Measurements from ENCODE around the gene GDAP2. TPM values are rescaled to one million over a fixed set of nuclear protein-coding genes. Genes with fewer than 3 reads are reported as not detected.

GDAP2 gene
- total RNA-seq, 1 experiment from 2014 or later = 38.1 TPM

- no peaks in the 10 kb centered on the region for H3K9me3 ChIP-seq (ENCODE audit: insufficient read depth, low read depth)
- H3F3A ChIP-seq (ENCODE audit: insufficient read depth, low read depth) = 0 out of 2 replicates have a peak, but pooled peaks cover 6% of the 10 kb centered on the region
- no peaks in the 10 kb centered on the region for H3K27me3 ChIP-seq (ENCODE audit: insufficient read depth, low read depth)
- no peaks in the 10 kb centered on the region for H3K9me2 ChIP-seq (ENCODE audit: insufficient read depth)
- no peak for TF ChIP-seq EZH2 (IDR thresholded peaks at IDR 0.05; ENCODE audit: low read depth)
- TF ChIP-seq CTCF (conservative IDR thresholded peaks at IDR 0.05) = no peak
- ChIA-PET POLR2A (ENCODE audit: unreplicated experiment) (no interaction called here), CTCF (no interaction called here)
- no peak for DNase-seq
- H3K4me1 ChIP-seq (replicated peaks; ENCODE audit: insufficient read depth) = no peaks in the 10 kb centered on the region
- H3K36me3 ChIP-seq (ENCODE audit: low read depth) = no peaks in the 10 kb centered on the region
- no peak overlapping the region for H3K4me2 ChIP-seq
- no peak overlapping the region for H2AFZ ChIP-seq
- H3K27ac ChIP-seq = no peak overlapping the region
- H4K20me1 ChIP-seq (ENCODE audit: insufficient read depth) = no peaks in the 10 kb centered on the region
- H3K4me3 ChIP-seq = no peak overlapping the region
- intact Hi-C loops (cut with micrococcal nuclease; ENCODE audit: unreplicated experiment) = no loop called here
- H3K79me2 ChIP-seq (ENCODE audit: low read depth) = no peaks in the 10 kb centered on the region
- no TSS peak for BruUV-seq (replicated peaks)
Observed at GRCh38 chr1:117970252-117970651, 40.8 kb upstream of the GDAP2 start.

DNA sequence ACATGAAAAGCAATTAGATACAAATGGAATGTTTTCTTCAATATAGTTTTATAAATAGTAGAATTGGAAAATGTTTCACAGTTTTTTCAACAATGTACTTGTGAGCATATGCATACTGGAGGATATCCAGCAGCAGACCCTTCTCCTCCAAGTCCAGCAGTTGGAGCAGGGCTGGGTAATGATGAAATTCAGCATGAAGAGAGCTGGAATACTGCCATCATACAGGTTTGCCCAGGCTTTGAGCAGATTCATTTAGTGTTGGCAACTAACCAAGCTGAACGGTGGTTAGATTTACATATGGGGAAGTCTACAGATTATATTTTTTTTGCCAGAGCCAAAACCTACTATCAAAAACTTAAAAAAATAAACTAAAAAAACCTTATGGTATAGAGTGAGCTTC, 38.5 kb upstream of the GDAP2 start:
- H3K27ac ChIP-seq = no peak overlapping the region
- no TSS peak for BruUV-seq (replicated peaks)
- H3K36me3 ChIP-seq (ENCODE audit: low read depth) = no peaks in the 10 kb centered on the region
- H3K9me2 ChIP-seq (ENCODE audit: insufficient read depth) = no peaks in the 10 kb centered on the region
- no peaks in the 10 kb centered on the region for H3K9me3 ChIP-seq (ENCODE audit: insufficient read depth, low read depth)
- ChIA-PET POLR2A (ENCODE audit: unreplicated experiment) (interaction anchor here (0.6 kb wide), 1 partner anchor 552 kb away, joined by 3 read pairs; no protein-coding TSS in a partner anchor), CTCF (no interaction called here)
- no peak overlapping the region for H3K4me3 ChIP-seq
- no peaks in the 10 kb centered on the region for H3K27me3 ChIP-seq (ENCODE audit: insufficient read depth, low read depth)
- TF ChIP-seq CTCF (conservative IDR thresholded peaks at IDR 0.05) (no peak), EZH2 (IDR thresholded peaks at IDR 0.05; ENCODE audit: low read depth) (no peak)
- H3K4me2 ChIP-seq = no peak overlapping the region
- peak in 1 of 2 experiments; percentile 2 for DNase-seq
- no peaks in the 10 kb centered on the region for H3K79me2 ChIP-seq (ENCODE audit: low read depth)
- 0 out of 2 replicates have a peak, but pooled peaks cover 6% of the 10 kb centered on the region for H3F3A ChIP-seq (ENCODE audit: insufficient read depth, low read depth)
- no peaks in the 10 kb centered on the region for H3K4me1 ChIP-seq (replicated peaks; ENCODE audit: insufficient read depth)
- intact Hi-C loops (cut with micrococcal nuclease; ENCODE audit: unreplicated experiment) = no loop called here
- H4K20me1 ChIP-seq (ENCODE audit: insufficient read depth) = no peaks in the 10 kb centered on the region
- H2AFZ ChIP-seq = no peak overlapping the region

DNA sequence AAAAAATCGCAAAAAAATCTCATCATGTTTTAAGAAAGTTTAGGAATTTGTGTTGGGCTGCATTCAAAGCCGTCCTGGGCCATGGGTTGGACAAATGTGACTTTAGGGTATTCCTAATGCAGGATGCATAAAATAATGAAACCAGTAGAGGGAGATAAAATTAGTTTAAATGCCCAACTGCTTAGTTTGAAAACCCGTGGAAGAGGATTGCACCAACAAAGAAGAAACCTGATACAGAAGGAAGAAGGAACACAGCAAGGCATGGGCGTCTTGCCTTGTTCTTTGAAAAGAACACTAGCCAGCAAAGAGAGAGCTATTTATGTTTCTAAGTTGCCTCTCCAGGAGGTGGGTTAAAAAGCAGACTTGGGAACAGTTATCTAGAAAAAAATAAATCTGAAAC, 38.1 kb upstream of the GDAP2 start:
- no peaks in the 10 kb centered on the region for H3K36me3 ChIP-seq (ENCODE audit: low read depth)
- POLR2A ChIA-PET (ENCODE audit: unreplicated experiment) = interaction anchor here (0.6 kb wide), 1 partner anchor 551 kb away, joined by 3 read pairs; no protein-coding TSS in a partner anchor
- no TSS peak for BruUV-seq (replicated peaks)
- no peak for DNase-seq
- no peak overlapping the region for H3K4me2 ChIP-seq
- no peaks in the 10 kb centered on the region for H4K20me1 ChIP-seq (ENCODE audit: insufficient read depth)
- H3F3A ChIP-seq (ENCODE audit: insufficient read depth, low read depth) = 0 out of 2 replicates have a peak, but pooled peaks cover 6% of the 10 kb centered on the region
- no peak overlapping the region for H2AFZ ChIP-seq
- no peaks in the 10 kb centered on the region for H3K4me1 ChIP-seq (replicated peaks; ENCODE audit: insufficient read depth)
- no peaks in the 10 kb centered on the region for H3K9me3 ChIP-seq (ENCODE audit: insufficient read depth, low read depth)
- intact Hi-C loops (cut with micrococcal nuclease; ENCODE audit: unreplicated experiment) = no loop called here
- H3K27me3 ChIP-seq (ENCODE audit: insufficient read depth, low read depth) = no peaks in the 10 kb centered on the region
- no peak overlapping the region for H3K4me3 ChIP-seq
- TF ChIP-seq CTCF (conservative IDR thresholded peaks at IDR 0.05) = peak; percentile 32; the same call in 1 of the 2 replicates
- no peak for TF ChIP-seq EZH2 (IDR thresholded peaks at IDR 0.05; ENCODE audit: low read depth)
- H3K9me2 ChIP-seq (ENCODE audit: insufficient read depth) = no peaks in the 10 kb centered on the region
- no peak overlapping the region for H3K27ac ChIP-seq
- CTCF ChIA-PET = no interaction called here
- no peaks in the 10 kb centered on the region for H3K79me2 ChIP-seq (ENCODE audit: low read depth)
